Measurements from ENCODE around the gene TATDN2. TPM values are rescaled to one million over a fixed set of nuclear protein-coding genes. Genes with fewer than 3 reads are reported as not detected.

Gene TATDN2
- total and polyA plus RNA-seq, 9 of the 15 experiments (the other 6 are each of a cell fraction or from before 2014, with no cell fraction given) = 5.2 to 44.7 (median 25.8) TPM

DNA sequence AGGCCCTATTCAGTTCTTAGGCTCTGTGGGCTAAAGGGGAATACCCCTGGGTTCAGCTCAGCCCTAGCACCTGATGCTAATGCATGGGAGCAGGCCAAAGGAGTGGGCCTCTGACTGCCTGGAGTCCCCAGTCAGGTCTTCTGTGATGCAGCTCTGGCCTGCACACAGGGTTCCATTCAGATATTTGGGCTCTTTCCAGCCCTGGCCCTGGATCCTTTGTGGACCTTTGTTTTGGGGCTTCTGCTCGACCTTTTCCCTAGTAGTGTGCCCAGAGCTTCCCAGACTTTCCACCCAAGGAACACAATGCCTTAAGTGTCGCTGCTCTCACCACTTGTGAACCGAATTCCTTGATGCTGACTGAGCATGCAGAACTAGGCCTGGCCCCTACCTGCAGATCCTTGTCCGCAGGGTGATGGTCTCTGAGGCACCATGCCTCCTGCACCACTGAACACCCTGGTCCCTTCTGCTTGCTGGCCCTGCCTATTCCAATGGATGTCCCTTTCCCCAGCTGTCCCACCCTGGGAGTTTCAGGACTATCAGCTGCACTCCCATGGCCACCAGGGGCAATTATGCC, 67.6 kb downstream of the TATDN2 start (continued):
- no peak for TF ChIP-seq ZNF134 (CRISPR knock-in tag; conservative IDR thresholded peaks at IDR 0.05)
- TF ChIP-seq TCFL5 (CRISPR knock-in tag; conservative IDR thresholded peaks at IDR 0.05) = no peak
- no peak for TF ChIP-seq XRCC3 (IDR thresholded peaks at IDR 0.05)

DNA sequence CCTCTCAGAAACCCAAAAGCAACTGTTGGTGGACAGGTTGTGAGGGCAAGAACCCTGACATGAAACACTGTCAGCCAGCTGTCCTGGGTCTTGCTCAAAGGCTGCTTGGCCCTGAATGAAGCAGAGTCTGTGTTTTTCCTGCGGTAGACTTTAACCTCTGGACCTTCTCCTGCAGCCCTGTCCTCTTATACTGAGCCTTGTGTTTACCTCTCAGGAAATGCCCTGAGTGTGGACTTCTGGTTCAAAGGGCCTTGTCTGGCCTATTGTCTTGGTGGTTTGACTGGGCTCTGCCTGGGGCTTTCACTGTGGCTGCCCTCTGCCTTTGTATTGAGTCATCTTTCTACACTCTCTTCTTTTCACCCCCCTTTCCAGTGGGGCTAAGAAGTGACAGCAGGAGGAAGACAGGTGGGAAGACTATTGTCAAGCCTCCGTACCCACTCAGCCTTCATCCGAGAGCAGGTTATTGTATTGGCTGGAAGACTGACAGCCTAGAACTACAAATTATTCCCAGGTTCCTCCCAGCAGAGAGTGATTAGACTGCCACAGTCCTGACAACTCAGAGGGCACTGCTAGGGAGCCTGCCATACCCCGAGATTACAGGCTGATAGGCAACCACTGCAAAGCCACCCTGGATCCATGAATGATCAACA, 69.2 kb downstream of the TATDN2 start:
- POLR2A ChIA-PET = interaction anchor here (0.5 to 2.9 kb wide), 3 partner anchors 12 to 1389 kb away, joined by 3 to 30 read pairs (median 3); no protein-coding TSS in a partner anchor

More for the DNA sequence above, 69.2 kb downstream of the TATDN2 start:
- no peaks in the 10 kb centered on the region for H3K27me3 ChIP-seq (ENCODE audit: control insufficient read depth in 2 of 2, insufficient read depth in 2 of 2, low read length in 2 of 2)
- no peak overlapping the region for H3K4me3 ChIP-seq
- in situ Hi-C loops (cut with MboI) = loop anchor here (25.0 kb wide), 1 partner anchor 805 kb away; no protein-coding TSS in a partner anchor
- no peak overlapping the region; a peak in 1 of 4 replicates for H3K9ac ChIP-seq (ENCODE audit: insufficient read depth in 1 of 2, low read depth in 2 of 2, low read length in 2 of 2)
- peaks cover 5% of the 10 kb centered on the region in 2 experiments; a peak in 3 of 5 replicates for H3K4me1 ChIP-seq (replicated peaks in 1 of 2; ENCODE audit: control insufficient read depth in 2 of 2, insufficient read depth in 2 of 2, low read length in 2 of 2)
- no peaks in the 10 kb centered on the region for H3K9me3 ChIP-seq (replicated peaks; ENCODE audit: control insufficient read depth, insufficient read depth, low read depth, low read length)
- H3K79me2 ChIP-seq (ENCODE audit: control insufficient read depth, insufficient read depth, low read length) = peaks cover 41% of the 10 kb centered on the region
- peaks cover 9% of the 10 kb centered on the region for H3K9me1 ChIP-seq (ENCODE audit: control insufficient read depth, insufficient read depth, low read length)
- H3K27ac ChIP-seq (ENCODE audit: extremely low read depth, low read depth, low read length) = no peak overlapping the region
- H3K4me2 ChIP-seq (ENCODE audit: insufficient read depth, low read length) = no peak overlapping the region
- no peak for DNase-seq (ENCODE audit: extremely low read depth in 1 of 4, low spot score in 3 of 4)
- peaks cover 73% of the 10 kb centered on the region for H3K36me3 ChIP-seq (ENCODE audit: control insufficient read depth, insufficient read depth, low read length)
- no peak for FAIRE-seq
- H4K20me1 ChIP-seq (replicated peaks; ENCODE audit: control insufficient read depth, insufficient read depth, low read length) = peaks cover 30% of the 10 kb centered on the region
- CTCF ChIA-PET (ENCODE audit: low intra/inter-chr PET ratio) = interaction anchor here (0.6 kb wide), 1 partner anchor 601 kb away, joined by 7 read pairs; no protein-coding TSS in a partner anchor
- ATAC-seq = no peak
- intact Hi-C loops (cut with micrococcal nuclease) = no loop called here
- no TSS peak for BruUV-seq (replicated peaks)
- WGBS (ENCODE audit: insufficient coverage, low coverage, missing lambda C conversion rate) = 94% methylated on average over 4 of the region's 4 CpGs
- no peak overlapping the region for H2AFZ ChIP-seq (ENCODE audit: low read depth, low read length)
- TF ChIP-seq ZNF77 (CRISPR knock-in tag; IDR thresholded peaks at IDR 0.05) = no peak
- TF ChIP-seq, protein P1, sequence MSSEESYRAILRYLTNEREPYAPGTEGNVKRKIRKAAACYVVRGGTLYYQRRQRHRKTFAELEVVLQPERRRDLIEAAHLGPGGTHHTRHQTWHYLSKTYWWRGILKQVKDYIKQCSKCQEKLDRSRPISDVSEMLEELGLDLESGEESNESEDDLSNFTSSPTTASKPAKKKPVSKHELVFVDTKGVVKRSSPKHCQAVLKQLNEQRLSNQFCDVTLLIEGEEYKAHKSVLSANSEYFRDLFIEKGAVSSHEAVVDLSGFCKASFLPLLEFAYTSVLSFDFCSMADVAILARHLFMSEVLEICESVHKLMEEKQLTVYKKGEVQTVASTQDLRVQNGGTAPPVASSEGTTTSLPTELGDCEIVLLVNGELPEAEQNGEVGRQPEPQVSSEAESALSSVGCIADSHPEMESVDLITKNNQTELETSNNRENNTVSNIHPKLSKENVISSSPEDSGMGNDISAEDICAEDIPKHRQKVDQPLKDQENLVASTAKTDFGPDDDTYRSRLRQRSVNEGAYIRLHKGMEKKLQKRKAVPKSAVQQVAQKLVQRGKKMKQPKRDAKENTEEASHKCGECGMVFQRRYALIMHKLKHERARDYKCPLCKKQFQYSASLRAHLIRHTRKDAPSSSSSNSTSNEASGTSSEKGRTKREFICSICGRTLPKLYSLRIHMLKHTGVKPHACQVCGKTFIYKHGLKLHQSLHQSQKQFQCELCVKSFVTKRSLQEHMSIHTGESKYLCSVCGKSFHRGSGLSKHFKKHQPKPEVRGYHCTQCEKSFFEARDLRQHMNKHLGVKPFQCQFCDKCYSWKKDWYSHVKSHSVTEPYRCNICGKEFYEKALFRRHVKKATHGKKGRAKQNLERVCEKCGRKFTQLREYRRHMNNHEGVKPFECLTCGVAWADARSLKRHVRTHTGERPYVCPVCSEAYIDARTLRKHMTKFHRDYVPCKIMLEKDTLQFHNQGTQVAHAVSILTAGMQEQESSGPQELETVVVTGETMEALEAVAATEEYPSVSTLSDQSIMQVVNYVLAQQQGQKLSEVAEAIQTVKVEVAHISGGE (CRISPR knock-in tag; IDR thresholded peaks at IDR 0.05) = 0 out of 6 replicates have a peak, but pooled peaks of 1 of the 3 experiments have one; percentile 6
- TF ChIP-seq, protein P2, sequence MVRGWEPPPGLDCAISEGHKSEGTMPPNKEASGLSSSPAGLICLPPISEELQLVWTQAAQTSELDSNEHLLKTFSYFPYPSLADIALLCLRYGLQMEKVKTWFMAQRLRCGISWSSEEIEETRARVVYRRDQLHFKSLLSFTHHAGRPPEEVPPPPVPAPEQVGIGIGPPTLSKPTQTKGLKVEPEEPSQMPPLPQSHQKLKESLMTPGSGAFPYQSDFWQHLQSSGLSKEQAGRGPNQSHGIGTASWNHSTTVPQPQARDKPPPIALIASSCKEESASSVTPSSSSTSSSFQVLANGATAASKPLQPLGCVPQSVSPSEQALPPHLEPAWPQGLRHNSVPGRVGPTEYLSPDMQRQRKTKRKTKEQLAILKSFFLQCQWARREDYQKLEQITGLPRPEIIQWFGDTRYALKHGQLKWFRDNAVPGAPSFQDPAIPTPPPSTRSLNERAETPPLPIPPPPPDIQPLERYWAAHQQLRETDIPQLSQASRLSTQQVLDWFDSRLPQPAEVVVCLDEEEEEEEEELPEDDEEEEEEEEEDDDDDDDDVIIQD (CRISPR knock-in tag; IDR thresholded peaks at IDR 0.05) = no peak
- TF ChIP-seq NCOR1 (IDR thresholded peaks at IDR 0.05) = no peak
- no peak for TF ChIP-seq FOXP1 (CRISPR knock-in tag; IDR thresholded peaks at IDR 0.05)
- TF ChIP-seq ZNF589 (CRISPR knock-in tag; IDR thresholded peaks at IDR 0.05; ENCODE audit: low read depth) = no peak

All from K562 (cell line).